Panc1 (cell line): ENCODE measurements around the gene TRNAU1AP.

ENCODE experiments used
- POLR2AphosphoS5 ChIP-seq: IDR thresholded peaks from 2 replicates; pipeline ENCODE4 v1.6.1; 2012; ENCODE audit warnings: mild to moderate bottlenecking, low read depth, low read length, moderate library complexity
- TCF7L2 ChIP-seq: IDR thresholded peaks from 2 replicates; pipeline ENCODE4 v1.6.1; 2011; ENCODE audit warnings: mild to moderate bottlenecking, low read depth, low read length, inconsistent platforms
- TF ChIP-seq, protein P1 (sequence below): fragments of 450-650 bp; IDR thresholded peaks from 2 replicates; pipeline ENCODE4 v1.5.1; 2017; ENCODE audit warnings: mild to moderate bottlenecking
- TF ChIP-seq, protein P2 (sequence below), 2 experiments: IDR thresholded peaks; 2 replicates each; pipeline ENCODE4 v1.6.1; 2011 to 2012; ENCODE audit warnings: low read depth in 2 of 2, control low read depth in 1 of 2, low read length in 1 of 2, mild to moderate bottlenecking in 1 of 2, moderate library complexity in 1 of 2; ENCODE audit not compliant: insufficient read depth in 1 of 2

- TF ChIP-seq, protein P1, sequence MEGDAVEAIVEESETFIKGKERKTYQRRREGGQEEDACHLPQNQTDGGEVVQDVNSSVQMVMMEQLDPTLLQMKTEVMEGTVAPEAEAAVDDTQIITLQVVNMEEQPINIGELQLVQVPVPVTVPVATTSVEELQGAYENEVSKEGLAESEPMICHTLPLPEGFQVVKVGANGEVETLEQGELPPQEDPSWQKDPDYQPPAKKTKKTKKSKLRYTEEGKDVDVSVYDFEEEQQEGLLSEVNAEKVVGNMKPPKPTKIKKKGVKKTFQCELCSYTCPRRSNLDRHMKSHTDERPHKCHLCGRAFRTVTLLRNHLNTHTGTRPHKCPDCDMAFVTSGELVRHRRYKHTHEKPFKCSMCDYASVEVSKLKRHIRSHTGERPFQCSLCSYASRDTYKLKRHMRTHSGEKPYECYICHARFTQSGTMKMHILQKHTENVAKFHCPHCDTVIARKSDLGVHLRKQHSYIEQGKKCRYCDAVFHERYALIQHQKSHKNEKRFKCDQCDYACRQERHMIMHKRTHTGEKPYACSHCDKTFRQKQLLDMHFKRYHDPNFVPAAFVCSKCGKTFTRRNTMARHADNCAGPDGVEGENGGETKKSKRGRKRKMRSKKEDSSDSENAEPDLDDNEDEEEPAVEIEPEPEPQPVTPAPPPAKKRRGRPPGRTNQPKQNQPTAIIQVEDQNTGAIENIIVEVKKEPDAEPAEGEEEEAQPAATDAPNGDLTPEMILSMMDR, result no peak
- TF ChIP-seq, protein P2, sequence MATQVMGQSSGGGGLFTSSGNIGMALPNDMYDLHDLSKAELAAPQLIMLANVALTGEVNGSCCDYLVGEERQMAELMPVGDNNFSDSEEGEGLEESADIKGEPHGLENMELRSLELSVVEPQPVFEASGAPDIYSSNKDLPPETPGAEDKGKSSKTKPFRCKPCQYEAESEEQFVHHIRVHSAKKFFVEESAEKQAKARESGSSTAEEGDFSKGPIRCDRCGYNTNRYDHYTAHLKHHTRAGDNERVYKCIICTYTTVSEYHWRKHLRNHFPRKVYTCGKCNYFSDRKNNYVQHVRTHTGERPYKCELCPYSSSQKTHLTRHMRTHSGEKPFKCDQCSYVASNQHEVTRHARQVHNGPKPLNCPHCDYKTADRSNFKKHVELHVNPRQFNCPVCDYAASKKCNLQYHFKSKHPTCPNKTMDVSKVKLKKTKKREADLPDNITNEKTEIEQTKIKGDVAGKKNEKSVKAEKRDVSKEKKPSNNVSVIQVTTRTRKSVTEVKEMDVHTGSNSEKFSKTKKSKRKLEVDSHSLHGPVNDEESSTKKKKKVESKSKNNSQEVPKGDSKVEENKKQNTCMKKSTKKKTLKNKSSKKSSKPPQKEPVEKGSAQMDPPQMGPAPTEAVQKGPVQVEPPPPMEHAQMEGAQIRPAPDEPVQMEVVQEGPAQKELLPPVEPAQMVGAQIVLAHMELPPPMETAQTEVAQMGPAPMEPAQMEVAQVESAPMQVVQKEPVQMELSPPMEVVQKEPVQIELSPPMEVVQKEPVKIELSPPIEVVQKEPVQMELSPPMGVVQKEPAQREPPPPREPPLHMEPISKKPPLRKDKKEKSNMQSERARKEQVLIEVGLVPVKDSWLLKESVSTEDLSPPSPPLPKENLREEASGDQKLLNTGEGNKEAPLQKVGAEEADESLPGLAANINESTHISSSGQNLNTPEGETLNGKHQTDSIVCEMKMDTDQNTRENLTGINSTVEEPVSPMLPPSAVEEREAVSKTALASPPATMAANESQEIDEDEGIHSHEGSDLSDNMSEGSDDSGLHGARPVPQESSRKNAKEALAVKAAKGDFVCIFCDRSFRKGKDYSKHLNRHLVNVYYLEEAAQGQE (IDR thresholded peaks at IDR 0.05; ENCODE audit: insufficient read depth in 1 of 2, low read depth in 2 of 2, low read length in 1 of 2), result peak in 1 of 2 experiments; percentile 58; a peak in 2 of 4 replicates
- TF ChIP-seq POLR2AphosphoS5 (peak; percentile 100), TCF7L2 (no peak)
Observed at GRCh38 chr1:28505406-28506187, 47.3 kb upstream of the TRNAU1AP start, which contains the start of gene RCC1.
